ENCODE results near the gene GFER. TPM values are rescaled to one million over a fixed set of nuclear protein-coding genes. Genes with fewer than 3 reads are reported as not detected.

Gene GFER
- total and polyA plus RNA-seq, 9 of the 15 experiments (the other 6 are each of a cell fraction or from before 2014, with no cell fraction given), result 4.3 to 53.7 (median 19.8) TPM

DNA sequence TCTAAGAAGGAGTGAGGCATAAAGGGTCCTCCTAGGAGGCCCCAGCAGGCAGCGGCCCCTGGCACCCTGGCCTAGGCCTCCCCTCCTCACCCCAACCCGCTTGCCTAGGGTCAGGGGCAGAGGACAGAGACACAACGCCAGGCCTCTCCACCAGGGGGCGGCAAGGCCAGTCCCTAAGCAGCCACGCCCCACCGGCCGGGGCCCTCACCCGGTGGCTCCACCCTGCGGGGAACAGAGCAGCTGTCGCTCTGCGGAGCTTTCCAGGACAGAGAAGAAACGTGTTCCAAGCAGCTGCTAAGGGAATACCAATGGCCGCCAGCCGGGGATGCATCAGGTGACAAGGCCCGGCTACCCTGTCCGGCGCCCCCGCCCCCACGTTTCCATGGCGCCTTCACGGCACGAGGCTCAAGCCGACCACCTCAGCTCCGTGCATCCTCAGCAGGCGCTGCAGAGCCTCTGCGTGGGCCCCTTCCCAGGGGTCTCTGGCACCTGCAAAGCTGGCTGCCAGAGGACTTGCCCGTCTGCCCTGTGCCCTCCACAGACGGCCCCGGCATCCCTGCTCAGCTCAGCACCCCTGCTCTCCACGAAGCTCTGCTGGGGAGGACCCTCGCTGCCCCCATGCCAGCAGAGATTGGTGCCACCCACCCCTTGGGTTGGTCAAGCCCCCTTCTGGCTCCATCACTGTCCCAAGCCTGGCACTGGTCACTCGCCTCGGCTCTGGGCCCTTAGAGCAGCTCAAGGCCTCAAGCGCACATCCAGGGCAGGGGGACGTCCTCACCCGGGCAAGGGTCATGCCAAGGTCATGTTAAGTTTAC lies 20.0 kb downstream of the GFER start (continued):
- TF ChIP-seq, protein P1, sequence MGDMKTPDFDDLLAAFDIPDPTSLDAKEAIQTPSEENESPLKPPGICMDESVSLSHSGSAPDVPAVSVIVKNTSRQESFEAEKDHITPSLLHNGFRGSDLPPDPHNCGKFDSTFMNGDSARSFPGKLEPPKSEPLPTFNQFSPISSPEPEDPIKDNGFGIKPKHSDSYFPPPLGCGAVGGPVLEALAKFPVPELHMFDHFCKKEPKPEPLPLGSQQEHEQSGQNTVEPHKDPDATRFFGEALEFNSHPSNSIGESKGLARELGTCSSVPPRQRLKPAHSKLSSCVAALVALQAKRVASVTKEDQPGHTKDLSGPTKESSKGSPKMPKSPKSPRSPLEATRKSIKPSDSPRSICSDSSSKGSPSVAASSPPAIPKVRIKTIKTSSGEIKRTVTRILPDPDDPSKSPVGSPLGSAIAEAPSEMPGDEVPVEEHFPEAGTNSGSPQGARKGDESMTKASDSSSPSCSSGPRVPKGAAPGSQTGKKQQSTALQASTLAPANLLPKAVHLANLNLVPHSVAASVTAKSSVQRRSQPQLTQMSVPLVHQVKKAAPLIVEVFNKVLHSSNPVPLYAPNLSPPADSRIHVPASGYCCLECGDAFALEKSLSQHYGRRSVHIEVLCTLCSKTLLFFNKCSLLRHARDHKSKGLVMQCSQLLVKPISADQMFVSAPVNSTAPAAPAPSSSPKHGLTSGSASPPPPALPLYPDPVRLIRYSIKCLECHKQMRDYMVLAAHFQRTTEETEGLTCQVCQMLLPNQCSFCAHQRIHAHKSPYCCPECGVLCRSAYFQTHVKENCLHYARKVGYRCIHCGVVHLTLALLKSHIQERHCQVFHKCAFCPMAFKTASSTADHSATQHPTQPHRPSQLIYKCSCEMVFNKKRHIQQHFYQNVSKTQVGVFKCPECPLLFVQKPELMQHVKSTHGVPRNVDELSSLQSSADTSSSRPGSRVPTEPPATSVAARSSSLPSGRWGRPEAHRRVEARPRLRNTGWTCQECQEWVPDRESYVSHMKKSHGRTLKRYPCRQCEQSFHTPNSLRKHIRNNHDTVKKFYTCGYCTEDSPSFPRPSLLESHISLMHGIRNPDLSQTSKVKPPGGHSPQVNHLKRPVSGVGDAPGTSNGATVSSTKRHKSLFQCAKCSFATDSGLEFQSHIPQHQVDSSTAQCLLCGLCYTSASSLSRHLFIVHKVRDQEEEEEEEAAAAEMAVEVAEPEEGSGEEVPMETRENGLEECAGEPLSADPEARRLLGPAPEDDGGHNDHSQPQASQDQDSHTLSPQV (IDR thresholded peaks at IDR 0.05), result 0 out of 2 replicates have a peak, but pooled peaks have one; percentile 47
- TF ChIP-seq TFAM (CRISPR knock-in tag; conservative IDR thresholded peaks at IDR 0.05) (no peak), HLTF (IDR thresholded peaks at IDR 0.05) (peak; percentile 24; the same call in 1 of the 2 replicates), ZNF695 (CRISPR knock-in tag; IDR thresholded peaks at IDR 0.05) (no peak), ZNF354B (CRISPR knock-in tag; IDR thresholded peaks at IDR 0.05) (no peak), BMI1 (IDR thresholded peaks at IDR 0.05; ENCODE audit: low read length) (no peak), ZC3H8 (IDR thresholded peaks at IDR 0.05) (no peak), OTX1 (CRISPR knock-in tag; IDR thresholded peaks at IDR 0.05) (no peak), RBM25 (IDR thresholded peaks at IDR 0.05; ENCODE audit: low read depth, low read length, severe bottlenecking) (no peak), TAL1 (IDR thresholded peaks at IDR 0.05) (no peak), PHF20 (IDR thresholded peaks at IDR 0.05; ENCODE audit: partially characterized antibody) (peak; percentile 30), ZNF197 (CRISPR knock-in tag; IDR thresholded peaks at IDR 0.05; ENCODE audit: low read depth) (no peak)
- TF ChIP-seq, protein P2, sequence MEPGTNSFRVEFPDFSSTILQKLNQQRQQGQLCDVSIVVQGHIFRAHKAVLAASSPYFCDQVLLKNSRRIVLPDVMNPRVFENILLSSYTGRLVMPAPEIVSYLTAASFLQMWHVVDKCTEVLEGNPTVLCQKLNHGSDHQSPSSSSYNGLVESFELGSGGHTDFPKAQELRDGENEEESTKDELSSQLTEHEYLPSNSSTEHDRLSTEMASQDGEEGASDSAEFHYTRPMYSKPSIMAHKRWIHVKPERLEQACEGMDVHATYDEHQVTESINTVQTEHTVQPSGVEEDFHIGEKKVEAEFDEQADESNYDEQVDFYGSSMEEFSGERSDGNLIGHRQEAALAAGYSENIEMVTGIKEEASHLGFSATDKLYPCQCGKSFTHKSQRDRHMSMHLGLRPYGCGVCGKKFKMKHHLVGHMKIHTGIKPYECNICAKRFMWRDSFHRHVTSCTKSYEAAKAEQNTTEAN (CRISPR knock-in tag; IDR thresholded peaks at IDR 0.05), result 0 out of 2 replicates have a peak, but pooled peaks have one; percentile 21
- TF ChIP-seq, protein P3, sequence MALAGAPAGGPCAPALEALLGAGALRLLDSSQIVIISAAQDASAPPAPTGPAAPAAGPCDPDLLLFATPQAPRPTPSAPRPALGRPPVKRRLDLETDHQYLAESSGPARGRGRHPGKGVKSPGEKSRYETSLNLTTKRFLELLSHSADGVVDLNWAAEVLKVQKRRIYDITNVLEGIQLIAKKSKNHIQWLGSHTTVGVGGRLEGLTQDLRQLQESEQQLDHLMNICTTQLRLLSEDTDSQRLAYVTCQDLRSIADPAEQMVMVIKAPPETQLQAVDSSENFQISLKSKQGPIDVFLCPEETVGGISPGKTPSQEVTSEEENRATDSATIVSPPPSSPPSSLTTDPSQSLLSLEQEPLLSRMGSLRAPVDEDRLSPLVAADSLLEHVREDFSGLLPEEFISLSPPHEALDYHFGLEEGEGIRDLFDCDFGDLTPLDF (CRISPR knock-in tag; IDR thresholded peaks at IDR 0.05), result no peak
